CD14-positive monocyte (primary cell): ENCODE results near the gene HAGHL. TPM values are rescaled to one million over a fixed set of nuclear protein-coding genes. Genes with fewer than 3 reads are reported as not detected.

Experiments used
- DNase-seq, 3 donors: peaks; one replicate each; pipeline ENCODE4 v3.0.0-alpha.2; 2011 to 2022
- H2AFZ ChIP-seq: 2 replicates; pipeline ENCODE4 v1.6.0; 2012; ENCODE audit warnings: mild to moderate bottlenecking, low read depth, low read length, inconsistent platforms; ENCODE audit not compliant: insufficient read depth, poor library complexity, severe bottlenecking
- H3K27ac ChIP-seq, 2 donors: 1 replicate in 1 of 2; 2 replicates in 1 of 2; pipeline ENCODE4 v1.5.1; 2012 to 2013; ENCODE audit warnings: low read length in 2 of 2, control low read depth in 1 of 2, inconsistent platforms in 1 of 2, low read depth in 1 of 2, mild to moderate bottlenecking in 1 of 2
- H3K27me3 ChIP-seq, 2 donors: one replicate each; pipeline versions ENCODE4 v1.6.0 to v1.6.1; 2011 to 2013; ENCODE audit warnings: low read length in 2 of 2; ENCODE audit not compliant: control insufficient read depth in 2 of 2, insufficient read depth in 2 of 2
- H3K36me3 ChIP-seq, 2 donors: replicated peaks in 1 of 2; 1 replicate in 1 of 2; 2 replicates in 1 of 2; pipeline versions ENCODE4 v1.5.1 to v1.6.1; 2012 to 2013; ENCODE audit warnings: low read length in 2 of 2, control low read depth in 1 of 2, inconsistent platforms in 1 of 2, mild to moderate bottlenecking in 1 of 2; ENCODE audit not compliant: insufficient read depth in 2 of 2, control insufficient read depth in 1 of 2
- H3K4me1 ChIP-seq, 2 donors: 1 replicate in 1 of 2; 2 replicates in 1 of 2; pipeline versions ENCODE4 v1.5.1 to v1.6.1; 2012 to 2013; ENCODE audit warnings: low read length in 2 of 2, control low read depth in 1 of 2, inconsistent platforms in 1 of 2, mild to moderate bottlenecking in 1 of 2, moderate library complexity in 1 of 2; ENCODE audit not compliant: insufficient read depth in 2 of 2, control insufficient read depth in 1 of 2
- H3K4me2 ChIP-seq: replicated peaks from 2 replicates; pipeline ENCODE3; 2012; ENCODE audit warnings: low read length, moderate library complexity, mild to moderate bottlenecking; ENCODE audit not compliant: poor library complexity, severe bottlenecking; ENCODE audit errors: extremely low read depth
- H3K4me3 ChIP-seq, 3 experiments: fragments of 200-600 bp in 1 of 3; sonication (generic) in 1 of 3; replicated peaks in 1 of 3; 1 replicate in 2 of 3; 2 replicates in 1 of 3; pipeline ENCODE4 v1.5.1; 2011 to 2013; ENCODE audit warnings: low read length in 3 of 3, mild to moderate bottlenecking in 3 of 3, control low read depth in 2 of 3, low read depth in 2 of 3, inconsistent platforms in 1 of 3, moderate library complexity in 1 of 3
- H3K79me2 ChIP-seq: 2 replicates; pipeline ENCODE4 v1.6.0; 2012; ENCODE audit warnings: mild to moderate bottlenecking, control low read depth, inconsistent platforms, low read length, moderate library complexity; ENCODE audit not compliant: insufficient read depth
- H3K9ac ChIP-seq: 2 replicates; pipeline ENCODE4 v1.6.0; 2017; ENCODE audit warnings: low read length, mild to moderate bottlenecking; ENCODE audit not compliant: insufficient read depth, poor library complexity, severe bottlenecking
- H3K9me3 ChIP-seq, 2 donors: replicated peaks in 1 of 2; 1 replicate in 1 of 2; 2 replicates in 1 of 2; pipeline versions ENCODE4 v1.5.1 to v1.6.1; 2012 to 2013; ENCODE audit warnings: low read length in 2 of 2, control low read depth in 1 of 2; ENCODE audit not compliant: control insufficient read depth in 1 of 2, insufficient read depth in 1 of 2
- H4K20me1 ChIP-seq: 2 replicates; pipeline ENCODE4 v1.6.0; 2012; ENCODE audit warnings: mild to moderate bottlenecking, low read length, control low read depth, moderate library complexity; ENCODE audit not compliant: insufficient read depth
- H3K27ac Mint-ChIP-seq, 7 donors: one replicate each; pipeline ENCODE4 v1.8.0; 2020; ENCODE audit warnings: mild to moderate bottlenecking in 7 of 7, mixed read lengths in 7 of 7, moderate library complexity in 6 of 7, inconsistent platforms in 2 of 7
- H3K27me3 Mint-ChIP-seq, 3 donors: one replicate each; pipeline ENCODE4 v1.8.0; 2021 to 2022; ENCODE audit warnings: low read depth in 3 of 3, mild to moderate bottlenecking in 3 of 3, mixed read lengths in 3 of 3, moderate library complexity in 3 of 3, inconsistent platforms in 1 of 3
- H3K36me3 Mint-ChIP-seq, 2 donors: one replicate each; pipeline ENCODE4 v1.8.0; 2020; ENCODE audit warnings: mixed read lengths in 2 of 2, inconsistent platforms in 1 of 2, mild to moderate bottlenecking in 1 of 2
- H3K4me1 Mint-ChIP-seq: one replicate; pipeline ENCODE4 v1.8.0; 2020; ENCODE audit warnings: mild to moderate bottlenecking, mixed read lengths
- H3K4me3 Mint-ChIP-seq, 2 donors: one replicate each; pipeline ENCODE4 v1.8.0; 2020; ENCODE audit warnings: mild to moderate bottlenecking in 2 of 2, mixed read lengths in 2 of 2, moderate library complexity in 1 of 2
- H3K9me3 Mint-ChIP-seq, 7 donors: one replicate each; pipeline ENCODE4 v1.8.0; 2020 to 2022; ENCODE audit warnings: mixed read lengths in 7 of 7, mild to moderate bottlenecking in 6 of 7, moderate library complexity in 6 of 7, inconsistent platforms in 2 of 7
- WGBS: methylation state at CpG from one replicate; pipeline ENCODE4 v1.1.5; 2013; ENCODE audit warnings: missing lambda C conversion rate; ENCODE audit not compliant: insufficient coverage; 5-methylcytosine and 5-hydroxymethylcytosine counted together
- intact Hi-C, 2 donors: fragments of 100-400 bp; cut with micrococcal nuclease; formaldehyde crosslinking; loops; one replicate each; pipeline versions ENCODE4 v1.15.0 to v1.15.1; 2023
- polyA plus RNA-seq, 3 donors: library from polyadenylated mRNA; depleted of rRNA in 1 of 3; unstranded in 2 of 3; stranded (reverse) in 1 of 3; fragments of 300-500 nt in 2 of 3; fragments of >200 nt in 1 of 3; fragmentation: Illumina TruSeq in 2 of 3; gene quantifications; 1 replicate in 2 of 3; 2 replicates in 1 of 3; pipeline ENCODE4 v1.2.3, GENCODE V29; 2012 to 2021
- TF ChIP-seq, protein P1 (sequence below): fragments of 200-600 bp; IDR thresholded peaks from one replicate; pipeline ENCODE4 v1.8.0; 2022; ENCODE audit warnings: antibody characterized with exemption, mild to moderate bottlenecking

Gene HAGHL
- polyA plus RNA-seq, 3 donors, result 0.60 to 8.9 (median 1.5) TPM

DNA sequence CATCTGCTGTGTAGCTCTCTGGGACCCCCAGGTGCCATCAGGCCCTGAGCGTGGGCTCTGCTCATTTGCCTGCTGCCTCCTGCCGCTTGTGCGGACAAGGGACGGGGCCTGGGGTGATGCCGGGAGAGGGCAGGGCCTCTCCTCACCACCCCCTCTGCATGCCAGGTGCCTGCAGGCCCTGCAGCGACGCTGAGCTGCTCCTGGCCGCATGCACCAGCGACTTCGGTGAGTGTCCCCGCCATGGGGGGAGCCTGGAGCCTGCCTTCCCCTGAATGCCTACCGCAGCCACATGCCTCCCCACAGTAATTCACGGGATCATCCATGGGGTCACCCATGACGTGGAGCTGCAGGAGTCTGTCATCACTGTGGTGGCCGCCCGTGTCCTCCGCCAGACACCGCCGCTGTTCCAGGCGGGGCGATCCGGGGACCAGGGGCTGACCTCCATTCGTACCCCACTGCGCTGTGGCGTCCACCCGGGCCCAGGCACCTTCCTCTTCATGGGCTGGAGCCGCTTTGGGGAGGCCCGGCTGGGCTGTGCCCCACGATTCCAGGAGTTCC, 10.1 kb upstream of the HAGHL start:
- Histone ChIP-seq H3K27ac (no peak overlapping the region), H3K36me3 (no peaks in the 10 kb centered on the region), H3K4me3 (no peak overlapping the region), H3K27me3 (peaks cover 11 to 68% of the 10 kb centered on the region in 2 donors), H3K9me3 (peaks cover 4 to 9% of the 10 kb centered on the region in 2 donors), H3K79me2 (no peaks in the 10 kb centered on the region), H3K9ac (no peak overlapping the region), H4K20me1 (peaks cover 5% of the 10 kb centered on the region), H3K4me2 (no peak overlapping the region), H3K4me1 (peaks cover 28 to 44% of the 10 kb centered on the region in 2 donors), H2AFZ (no peak overlapping the region)
- H3K4me3 Mint-ChIP-seq, result peak overlapping the region; percentile 64 to 83
- TF ChIP-seq, protein P1, sequence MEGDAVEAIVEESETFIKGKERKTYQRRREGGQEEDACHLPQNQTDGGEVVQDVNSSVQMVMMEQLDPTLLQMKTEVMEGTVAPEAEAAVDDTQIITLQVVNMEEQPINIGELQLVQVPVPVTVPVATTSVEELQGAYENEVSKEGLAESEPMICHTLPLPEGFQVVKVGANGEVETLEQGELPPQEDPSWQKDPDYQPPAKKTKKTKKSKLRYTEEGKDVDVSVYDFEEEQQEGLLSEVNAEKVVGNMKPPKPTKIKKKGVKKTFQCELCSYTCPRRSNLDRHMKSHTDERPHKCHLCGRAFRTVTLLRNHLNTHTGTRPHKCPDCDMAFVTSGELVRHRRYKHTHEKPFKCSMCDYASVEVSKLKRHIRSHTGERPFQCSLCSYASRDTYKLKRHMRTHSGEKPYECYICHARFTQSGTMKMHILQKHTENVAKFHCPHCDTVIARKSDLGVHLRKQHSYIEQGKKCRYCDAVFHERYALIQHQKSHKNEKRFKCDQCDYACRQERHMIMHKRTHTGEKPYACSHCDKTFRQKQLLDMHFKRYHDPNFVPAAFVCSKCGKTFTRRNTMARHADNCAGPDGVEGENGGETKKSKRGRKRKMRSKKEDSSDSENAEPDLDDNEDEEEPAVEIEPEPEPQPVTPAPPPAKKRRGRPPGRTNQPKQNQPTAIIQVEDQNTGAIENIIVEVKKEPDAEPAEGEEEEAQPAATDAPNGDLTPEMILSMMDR, result no peak
- H3K27me3 Mint-ChIP-seq, result peaks cover 47 to 73% (median 56%) of the 10 kb centered on the region in 3 donors
- intact Hi-C loops, result no loop called here
- 95% methylated on average over 29 of the region's 29 CpGs for WGBS
- H3K27ac Mint-ChIP-seq, result no peak overlapping the region
- no peak for DNase-seq
- H3K9me3 Mint-ChIP-seq, result peaks cover 0 to 7% (median 0%) of the 10 kb centered on the region in 7 donors
- peaks cover 0 to 3% of the 10 kb centered on the region in 2 donors for H3K36me3 Mint-ChIP-seq
- peaks cover 17% of the 10 kb centered on the region for H3K4me1 Mint-ChIP-seq

DNA sequence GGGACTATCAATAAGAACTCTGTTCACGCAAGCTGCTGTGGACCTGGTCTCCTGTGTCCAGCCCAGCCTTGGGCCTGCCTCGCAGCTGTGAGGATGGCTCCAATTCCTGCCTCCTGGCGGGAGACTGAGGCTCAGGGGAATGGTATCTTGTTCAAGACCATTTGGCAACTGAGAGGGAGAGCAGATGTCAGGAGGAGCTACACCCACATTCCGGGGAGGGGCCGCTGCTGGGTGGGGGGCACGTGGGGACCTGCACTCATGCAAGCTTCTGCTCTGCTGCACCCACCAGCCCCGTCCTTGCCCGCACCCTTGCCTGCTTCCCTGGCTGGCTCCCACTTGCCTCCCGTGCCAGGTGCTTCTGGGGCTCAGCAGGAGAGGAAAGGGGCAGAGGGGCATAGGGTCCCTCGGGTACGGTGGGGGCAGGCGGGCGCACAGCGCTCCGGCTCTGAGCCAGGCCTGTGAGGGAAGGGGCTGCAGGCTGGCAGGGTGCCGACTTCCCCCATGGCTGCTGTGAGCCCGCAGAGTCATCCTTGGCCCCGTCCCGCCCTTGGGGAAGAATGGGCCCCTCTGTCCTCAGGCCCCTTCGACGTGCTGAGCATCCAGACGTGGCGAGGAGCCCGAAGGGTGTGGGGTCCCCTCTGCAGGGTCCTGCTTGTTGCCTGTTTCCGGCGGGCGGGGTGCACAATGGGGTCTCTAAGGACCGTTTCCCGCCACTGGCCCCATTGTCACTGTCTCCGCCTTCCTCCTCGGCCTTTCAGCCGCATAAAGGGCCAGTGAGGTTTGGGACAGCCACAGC, 9.3 kb upstream of the HAGHL start:
- H4K20me1 ChIP-seq, result peaks cover 13% of the 10 kb centered on the region
- Mint-ChIP-seq H3K9me3 (peaks cover 0 to 7% (median 0%) of the 10 kb centered on the region in 7 donors), H3K36me3 (peaks cover 2 to 3% of the 10 kb centered on the region in 2 donors), H3K4me3 (peak overlapping the region in 1 of 2 donors; percentile 35), H3K4me1 (peaks cover 19% of the 10 kb centered on the region), H3K27me3 (peaks cover 47 to 69% (median 52%) of the 10 kb centered on the region in 3 donors), H3K27ac (no peak overlapping the region)
- H3K4me3 ChIP-seq, result no peak overlapping the region
- no peaks in the 10 kb centered on the region for H3K36me3 ChIP-seq
- 78% methylated on average over 28 of the region's 32 CpGs for WGBS
- peaks cover 4 to 9% of the 10 kb centered on the region in 2 donors for H3K9me3 ChIP-seq
- no peak overlapping the region for H3K4me2 ChIP-seq
- H3K27ac ChIP-seq, result no peak overlapping the region
- no peaks in the 10 kb centered on the region for H3K79me2 ChIP-seq
- TF ChIP-seq, protein P1, result no peak
- peaks cover 11 to 62% of the 10 kb centered on the region in 2 donors for H3K27me3 ChIP-seq
- no peak overlapping the region for H3K9ac ChIP-seq
- no peak overlapping the region for H2AFZ ChIP-seq
- H3K4me1 ChIP-seq, result peaks cover 32 to 48% of the 10 kb centered on the region in 2 donors
- intact Hi-C loops, result no loop called here
- DNase-seq, result no peak
